ENCODE results near the gene PKIG.
A peak's percentile ranks its signal among the peaks of the same experiment; 100 is the strongest.

PKIG gene

GRCh38 chr20:44641325-44641724 is 58.9 kb downstream of the PKIG start:
- no peak for DNase-seq (ENCODE audit: insufficient read length, low spot score)
- no peak for FAIRE-seq
- no peak for TF ChIP-seq TAF1 (IDR thresholded peaks at IDR 0.05; ENCODE audit: low read depth, low read length)
- TF ChIP-seq POLR2A (IDR thresholded peaks at IDR 0.05; ENCODE audit: low read depth, low read length), result no peak
- no peak for TF ChIP-seq POU2F2 (IDR thresholded peaks at IDR 0.05; ENCODE audit: low read depth, low read length)
- no peak for TF ChIP-seq PAX5 (IDR thresholded peaks at IDR 0.05; ENCODE audit: insufficient read depth, low read length, severe bottlenecking)
- TF ChIP-seq POLR2AphosphoS5 (IDR thresholded peaks at IDR 0.05; ENCODE audit: low read depth, low read length), result no peak
- no peak for TF ChIP-seq SPI1 (IDR thresholded peaks at IDR 0.05; ENCODE audit: low read depth, low read length)

GRCh38 chr20:44642203-44643153 is 60.1 kb downstream of the PKIG start:
- FAIRE-seq, result peak; percentile 82

GRCh38 chr20:44643154-44643519 is 60.8 kb downstream of the PKIG start:
- no peak for FAIRE-seq
- TF ChIP-seq POLR2A (IDR thresholded peaks at IDR 0.05; ENCODE audit: low read depth, low read length) (no peak), POU2F2 (IDR thresholded peaks at IDR 0.05; ENCODE audit: low read depth, low read length) (no peak), POLR2AphosphoS5 (IDR thresholded peaks at IDR 0.05; ENCODE audit: low read depth, low read length) (no peak), TAF1 (IDR thresholded peaks at IDR 0.05; ENCODE audit: low read depth, low read length) (no peak), PAX5 (IDR thresholded peaks at IDR 0.05; ENCODE audit: insufficient read depth, low read length, severe bottlenecking) (no peak), SPI1 (IDR thresholded peaks at IDR 0.05; ENCODE audit: low read depth, low read length) (no peak)
- no peak for DNase-seq (ENCODE audit: insufficient read length, low spot score)

More at GRCh38 chr20:44642203-44643153, 60.1 kb downstream of the PKIG start:
- no peak; the same call in 1 of the 2 replicates for TF ChIP-seq POU2F2 (IDR thresholded peaks at IDR 0.05; ENCODE audit: low read depth, low read length)
- TF ChIP-seq SPI1 (IDR thresholded peaks at IDR 0.05; ENCODE audit: low read depth, low read length), result no peak
- TF ChIP-seq PAX5 (IDR thresholded peaks at IDR 0.05; ENCODE audit: insufficient read depth, low read length, severe bottlenecking), result no peak
- TF ChIP-seq POLR2A (IDR thresholded peaks at IDR 0.05; ENCODE audit: low read depth, low read length), result peak; percentile 57; the same call in 1 of the 2 replicates
- TF ChIP-seq TAF1 (IDR thresholded peaks at IDR 0.05; ENCODE audit: low read depth, low read length), result peak; percentile 41; the same call in 1 of the 2 replicates
- DNase-seq (ENCODE audit: insufficient read length, low spot score), result no peak

- FAIRE-seq (peak; percentile 59), DNase-seq (ENCODE audit: insufficient read length, low spot score) (no peak)
- TF ChIP-seq TAF1 (IDR thresholded peaks at IDR 0.05; ENCODE audit: low read depth, low read length), result no peak
- no peak for TF ChIP-seq SPI1 (IDR thresholded peaks at IDR 0.05; ENCODE audit: low read depth, low read length)
- TF ChIP-seq PAX5 (IDR thresholded peaks at IDR 0.05; ENCODE audit: insufficient read depth, low read length, severe bottlenecking), result no peak
- TF ChIP-seq POLR2A (IDR thresholded peaks at IDR 0.05; ENCODE audit: low read depth, low read length), result no peak
- no peak for TF ChIP-seq POU2F2 (IDR thresholded peaks at IDR 0.05; ENCODE audit: low read depth, low read length)
- TF ChIP-seq POLR2AphosphoS5 (IDR thresholded peaks at IDR 0.05; ENCODE audit: low read depth, low read length), result no peak
These were observed 61.3 kb downstream of the PKIG start for GRCh38 chr20:44643596-44644229.

- FAIRE-seq (peak; percentile 26), DNase-seq (ENCODE audit: insufficient read length, low spot score) (no peak)
- no peak for TF ChIP-seq POLR2AphosphoS5 (IDR thresholded peaks at IDR 0.05; ENCODE audit: low read depth, low read length)
- no peak for TF ChIP-seq SPI1 (IDR thresholded peaks at IDR 0.05; ENCODE audit: low read depth, low read length)
- TF ChIP-seq POU2F2 (IDR thresholded peaks at IDR 0.05; ENCODE audit: low read depth, low read length), result 0 out of 2 replicates have a peak, but pooled peaks have one; percentile 9
- no peak for TF ChIP-seq POLR2A (IDR thresholded peaks at IDR 0.05; ENCODE audit: low read depth, low read length)
- no peak for TF ChIP-seq TAF1 (IDR thresholded peaks at IDR 0.05; ENCODE audit: low read depth, low read length)
- TF ChIP-seq PAX5 (IDR thresholded peaks at IDR 0.05; ENCODE audit: insufficient read depth, low read length, severe bottlenecking), result no peak
These were observed 61.8 kb downstream of the PKIG start for GRCh38 chr20:44644230-44644617.

- TF ChIP-seq TAF1 (IDR thresholded peaks at IDR 0.05; ENCODE audit: low read depth, low read length) (no peak; the same call in 1 of the 2 replicates), SPI1 (IDR thresholded peaks at IDR 0.05; ENCODE audit: low read depth, low read length) (peak; percentile 40; the same call in 1 of the 2 replicates)
- peak; percentile 80 for FAIRE-seq
- no peak for DNase-seq (ENCODE audit: insufficient read length, low spot score)
These were observed 62.3 kb downstream of the PKIG start for GRCh38 chr20:44644667-44645131.

- FAIRE-seq (peak; percentile 77), DNase-seq (ENCODE audit: insufficient read length, low spot score) (no peak)
- no peak for TF ChIP-seq TAF1 (IDR thresholded peaks at IDR 0.05; ENCODE audit: low read depth, low read length)
- TF ChIP-seq POLR2AphosphoS5 (IDR thresholded peaks at IDR 0.05; ENCODE audit: low read depth, low read length), result no peak
- 0 out of 2 replicates have a peak, but pooled peaks have one; percentile 33 for TF ChIP-seq POU2F2 (IDR thresholded peaks at IDR 0.05; ENCODE audit: low read depth, low read length)
- TF ChIP-seq PAX5 (IDR thresholded peaks at IDR 0.05; ENCODE audit: insufficient read depth, low read length, severe bottlenecking), result no peak
- no peak for TF ChIP-seq POLR2A (IDR thresholded peaks at IDR 0.05; ENCODE audit: low read depth, low read length)
- peak; percentile 94 for TF ChIP-seq SPI1 (IDR thresholded peaks at IDR 0.05; ENCODE audit: low read depth, low read length)
These were observed 63.8 kb downstream of the PKIG start for GRCh38 chr20:44646023-44646640.

- TF ChIP-seq PAX5 (IDR thresholded peaks at IDR 0.05; ENCODE audit: insufficient read depth, low read length, severe bottlenecking), result no peak
- no peak for TF ChIP-seq POLR2AphosphoS5 (IDR thresholded peaks at IDR 0.05; ENCODE audit: low read depth, low read length)
- TF ChIP-seq POU2F2 (IDR thresholded peaks at IDR 0.05; ENCODE audit: low read depth, low read length), result peak; percentile 98
- TF ChIP-seq TAF1 (IDR thresholded peaks at IDR 0.05; ENCODE audit: low read depth, low read length), result no peak
- TF ChIP-seq SPI1 (IDR thresholded peaks at IDR 0.05; ENCODE audit: low read depth, low read length), result 0 out of 2 replicates have a peak, but pooled peaks have one; percentile 14
- FAIRE-seq (peak; percentile 89), DNase-seq (ENCODE audit: insufficient read length, low spot score) (no peak)
These were observed 64.4 kb downstream of the PKIG start for GRCh38 chr20:44646641-44647274.

Data from GM12891 (cell line).